ENCODE data around the gene BMS1.

BMS1 gene

DNA sequence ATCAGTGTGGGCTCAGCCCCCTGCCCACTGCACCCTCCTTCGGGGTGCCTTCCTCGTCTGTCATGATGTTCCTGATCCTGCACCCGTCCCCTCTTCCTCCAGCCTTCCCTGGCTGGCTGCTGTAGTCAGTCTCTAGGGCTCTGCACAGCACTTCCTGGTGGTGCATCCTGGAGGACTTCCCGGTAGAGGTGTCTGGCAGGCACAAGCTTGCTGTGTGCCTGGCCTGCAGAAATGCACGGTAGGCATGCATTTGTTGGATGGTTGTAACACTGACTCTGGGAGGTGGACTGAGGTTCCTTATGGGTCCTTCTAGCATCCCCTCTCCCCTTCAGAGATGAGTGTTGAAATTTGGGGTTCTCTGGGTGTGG is 92.8 kb downstream of the BMS1 start:
- in situ Hi-C loops (cut with HindIII; ENCODE audit: low sequenced_read_pairs): no loop called here
- DNase-seq (ENCODE audit: low read depth, low spot score): no peak

DNA sequence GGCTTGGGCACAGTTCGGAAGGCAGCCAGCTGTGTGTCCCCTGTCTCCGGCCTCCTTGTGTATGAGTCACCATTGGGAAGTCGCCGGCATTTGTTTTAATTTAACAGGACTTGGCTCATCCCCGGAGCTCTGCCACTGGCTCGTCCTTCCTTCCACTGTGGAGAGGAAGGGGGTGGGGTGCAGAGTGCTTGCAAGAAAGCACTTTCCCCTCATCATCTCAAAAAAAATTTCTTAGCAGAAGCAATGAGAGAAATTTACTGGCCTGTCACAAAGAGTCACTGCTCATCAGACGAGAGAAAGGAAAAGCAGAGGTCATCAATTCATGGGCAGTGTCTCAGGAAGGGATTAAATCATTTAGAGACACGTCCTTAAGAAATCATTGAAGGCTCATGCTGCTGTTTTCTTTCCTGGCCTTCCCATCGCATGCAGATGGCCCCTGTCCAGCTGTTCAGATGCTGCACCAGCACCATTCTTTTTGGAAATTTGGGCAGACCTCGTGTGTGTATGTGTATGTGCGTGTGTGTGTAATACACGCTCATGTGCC is 93.3 kb downstream of the BMS1 start:
- in situ Hi-C loops (cut with HindIII; ENCODE audit: low sequenced_read_pairs): no loop called here
- H3K4me3 ChIP-seq (ENCODE audit: low read depth, low read length): no peak overlapping the region
- DNase-seq (ENCODE audit: low read depth, low spot score): no peak
- TF ChIP-seq, protein P1, sequence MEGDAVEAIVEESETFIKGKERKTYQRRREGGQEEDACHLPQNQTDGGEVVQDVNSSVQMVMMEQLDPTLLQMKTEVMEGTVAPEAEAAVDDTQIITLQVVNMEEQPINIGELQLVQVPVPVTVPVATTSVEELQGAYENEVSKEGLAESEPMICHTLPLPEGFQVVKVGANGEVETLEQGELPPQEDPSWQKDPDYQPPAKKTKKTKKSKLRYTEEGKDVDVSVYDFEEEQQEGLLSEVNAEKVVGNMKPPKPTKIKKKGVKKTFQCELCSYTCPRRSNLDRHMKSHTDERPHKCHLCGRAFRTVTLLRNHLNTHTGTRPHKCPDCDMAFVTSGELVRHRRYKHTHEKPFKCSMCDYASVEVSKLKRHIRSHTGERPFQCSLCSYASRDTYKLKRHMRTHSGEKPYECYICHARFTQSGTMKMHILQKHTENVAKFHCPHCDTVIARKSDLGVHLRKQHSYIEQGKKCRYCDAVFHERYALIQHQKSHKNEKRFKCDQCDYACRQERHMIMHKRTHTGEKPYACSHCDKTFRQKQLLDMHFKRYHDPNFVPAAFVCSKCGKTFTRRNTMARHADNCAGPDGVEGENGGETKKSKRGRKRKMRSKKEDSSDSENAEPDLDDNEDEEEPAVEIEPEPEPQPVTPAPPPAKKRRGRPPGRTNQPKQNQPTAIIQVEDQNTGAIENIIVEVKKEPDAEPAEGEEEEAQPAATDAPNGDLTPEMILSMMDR (IDR thresholded peaks at IDR 0.05; ENCODE audit: low read depth, low read length): no peak

More for the DNA sequence above, 92.8 kb downstream of the BMS1 start:
- TF ChIP-seq, protein P1 (IDR thresholded peaks at IDR 0.05; ENCODE audit: low read depth, low read length): no peak
- H3K4me3 ChIP-seq (ENCODE audit: low read depth, low read length): no peak overlapping the region

DNA sequence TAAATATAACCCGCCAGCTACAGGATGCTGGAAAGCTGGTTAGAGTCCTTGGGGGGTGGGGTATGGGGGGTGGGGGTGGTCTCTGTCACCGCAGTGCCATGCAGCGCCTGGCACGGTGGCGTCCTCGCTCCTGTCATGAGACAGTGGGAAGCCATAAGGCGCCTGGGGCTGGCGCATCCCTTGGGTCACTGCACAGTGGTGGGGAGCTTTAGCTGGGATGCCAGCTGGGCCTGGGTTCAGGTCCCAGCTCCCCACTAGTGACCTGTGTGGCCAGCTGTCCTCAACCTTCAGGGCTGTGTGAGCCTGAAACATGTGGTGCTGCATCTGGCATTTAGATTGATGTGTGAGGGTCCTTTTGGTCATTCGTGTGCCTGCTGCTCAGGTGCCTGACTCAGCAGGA is 93.9 kb downstream of the BMS1 start:
- DNase-seq (ENCODE audit: low read depth, low spot score): no peak
- TF ChIP-seq, protein P1 (IDR thresholded peaks at IDR 0.05; ENCODE audit: low read depth, low read length): no peak
- in situ Hi-C loops (cut with HindIII; ENCODE audit: low sequenced_read_pairs): no loop called here
- no peak overlapping the region for H3K4me3 ChIP-seq (ENCODE audit: low read depth, low read length)

DNA sequence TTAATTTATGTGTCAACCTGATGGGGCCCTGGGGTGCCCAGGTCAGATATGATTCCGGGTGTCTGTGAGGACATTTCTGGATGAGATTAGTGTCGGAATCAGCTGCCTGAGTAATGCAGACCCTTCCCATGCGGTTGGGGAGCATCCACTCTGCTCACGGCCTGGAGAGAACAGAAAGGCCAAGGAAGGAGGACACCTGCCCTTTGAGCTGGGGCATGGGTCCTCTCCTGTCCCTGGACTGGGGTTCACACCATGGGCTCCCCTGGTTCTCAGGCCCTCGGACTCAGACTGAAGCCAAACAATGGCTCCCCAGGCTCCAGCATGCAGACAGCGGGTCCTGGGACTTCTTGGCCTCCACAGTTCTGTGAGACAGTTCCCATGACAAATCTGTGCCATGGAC is 94.3 kb downstream of the BMS1 start:
- no peak for DNase-seq (ENCODE audit: low read depth, low spot score)
- no peak overlapping the region for H3K4me3 ChIP-seq (ENCODE audit: low read depth, low read length)
- TF ChIP-seq, protein P1 (IDR thresholded peaks at IDR 0.05; ENCODE audit: low read depth, low read length): no peak
- in situ Hi-C loops (cut with HindIII; ENCODE audit: low sequenced_read_pairs): no loop called here

DNA sequence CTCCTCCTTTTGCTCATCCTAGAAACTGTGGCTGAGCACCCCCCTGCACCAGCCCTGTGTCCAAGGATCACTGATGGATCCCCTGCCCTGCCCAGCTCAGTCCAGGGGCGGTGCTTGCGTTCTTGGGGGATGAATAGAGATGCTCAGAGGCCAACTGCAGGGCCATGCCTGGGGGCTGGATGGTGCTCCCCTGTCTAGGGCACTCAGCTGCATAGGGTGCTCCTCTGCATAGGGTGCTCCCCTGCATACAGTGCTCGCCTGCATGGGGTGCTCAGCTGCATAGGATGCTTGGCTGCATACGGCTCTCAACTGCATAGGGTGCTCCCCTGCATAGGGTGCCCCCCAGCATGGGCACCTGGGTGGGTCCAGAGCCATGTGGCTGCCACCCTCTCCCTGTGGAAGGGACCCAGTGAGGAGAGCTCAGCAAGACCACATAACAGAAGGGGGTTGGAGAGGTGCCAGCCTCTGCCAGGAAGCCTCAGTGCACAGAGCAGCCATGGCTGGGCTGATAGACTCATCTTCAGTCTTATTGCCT is 95.0 kb downstream of the BMS1 start:
- no peak for DNase-seq (ENCODE audit: low read depth, low spot score)
- in situ Hi-C loops (cut with HindIII; ENCODE audit: low sequenced_read_pairs): no loop called here
- TF ChIP-seq, protein P1 (IDR thresholded peaks at IDR 0.05; ENCODE audit: low read depth, low read length): no peak
- H3K4me3 ChIP-seq (ENCODE audit: low read depth, low read length): no peak overlapping the region

DNA sequence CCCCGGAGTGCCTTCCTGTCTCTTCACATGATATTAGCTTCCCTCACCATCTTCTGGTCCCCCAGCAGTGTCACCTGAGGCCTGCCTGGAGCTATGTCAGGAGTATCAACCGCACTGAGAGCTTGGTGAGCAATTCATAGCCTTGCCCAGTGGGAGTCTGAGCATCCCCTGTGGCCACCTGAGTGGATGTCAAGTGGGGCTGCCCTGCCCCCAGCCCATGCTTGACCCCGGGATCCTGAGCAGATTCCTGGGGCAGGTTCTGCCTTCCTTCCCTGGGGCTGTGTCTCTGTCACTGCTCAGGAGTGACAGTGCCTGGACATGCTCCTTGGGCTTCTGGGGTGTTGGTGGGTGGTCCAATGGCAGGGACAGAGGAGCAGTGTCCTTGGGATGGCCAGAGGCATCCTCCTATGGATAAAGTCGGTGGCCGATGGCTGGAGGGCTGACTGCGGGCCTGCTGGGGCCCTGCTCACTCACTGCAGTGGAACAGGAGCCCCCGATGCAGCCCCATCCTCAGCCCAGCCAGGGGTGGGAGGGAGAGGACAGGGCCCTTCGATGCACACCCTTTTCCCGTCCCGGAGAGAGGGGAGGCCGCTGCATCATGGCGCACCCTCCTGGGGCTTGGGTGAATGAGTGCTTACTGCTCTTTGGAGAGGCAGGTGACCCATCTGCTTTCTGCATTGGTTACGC is 95.7 kb downstream of the BMS1 start:
- no peak overlapping the region for H3K4me3 ChIP-seq (ENCODE audit: low read depth, low read length)
- no peak for DNase-seq (ENCODE audit: low read depth, low spot score)
- in situ Hi-C loops (cut with HindIII; ENCODE audit: low sequenced_read_pairs): no loop called here
- TF ChIP-seq, protein P1 (IDR thresholded peaks at IDR 0.05; ENCODE audit: low read depth, low read length): no peak
